ENCODE data around the gene ADGRG1. TPM values are rescaled to one million over a fixed set of nuclear protein-coding genes. Genes with fewer than 3 reads are reported as not detected.

Gene ADGRG1
- total and polyA plus RNA-seq, 2 experiments from 2014 or later, result 45.9 to 58.0 TPM

DNA sequence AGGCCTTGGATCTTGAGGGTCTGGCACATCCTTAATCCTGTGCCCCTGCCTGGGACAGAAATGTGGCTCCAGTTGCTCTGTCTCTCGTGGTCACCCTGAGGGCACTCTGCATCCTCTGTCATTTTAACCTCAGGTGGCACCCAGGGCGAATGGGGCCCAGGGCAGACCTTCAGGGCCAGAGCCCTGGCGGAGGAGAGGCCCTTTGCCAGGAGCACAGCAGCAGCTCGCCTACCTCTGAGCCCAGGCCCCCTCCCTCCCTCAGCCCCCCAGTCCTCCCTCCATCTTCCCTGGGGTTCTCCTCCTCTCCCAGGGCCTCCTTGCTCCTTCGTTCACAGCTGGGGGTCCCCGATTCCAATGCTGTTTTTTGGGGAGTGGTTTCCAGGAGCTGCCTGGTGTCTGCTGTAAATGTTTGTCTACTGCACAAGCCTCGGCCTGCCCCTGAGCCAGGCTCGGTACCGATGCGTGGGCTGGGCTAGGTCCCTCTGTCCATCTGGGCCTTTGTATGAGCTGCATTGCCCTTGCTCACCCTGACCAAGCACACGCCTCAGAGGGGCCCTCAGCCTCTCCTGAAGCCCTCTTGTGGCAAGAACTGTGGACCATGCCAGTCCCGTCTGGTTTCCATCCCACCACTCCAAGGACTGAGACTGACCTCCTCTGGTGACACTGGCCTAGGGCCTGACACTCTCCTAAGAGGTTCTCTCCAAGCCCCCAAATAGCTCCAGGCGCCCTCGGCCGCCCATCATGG is 35.7 kb downstream of the ADGRG1 start:
- Histone ChIP-seq H3K9me3 (ENCODE audit: low read depth) (no peaks in the 10 kb centered on the region), H3K36me3 (replicated peaks; ENCODE audit: insufficient read depth, low read depth) (no peaks in the 10 kb centered on the region), H3K27me3 (no peaks in the 10 kb centered on the region), H3K4me3 (no peak overlapping the region), H3K27ac (no peak overlapping the region), H4K20me1 (ENCODE audit: insufficient read depth, poor library complexity, severe bottlenecking) (no peaks in the 10 kb centered on the region), H2AFZ (no peak overlapping the region), H3K4me1 (ENCODE audit: insufficient read depth) (no peaks in the 10 kb centered on the region), H3K79me2 (no peaks in the 10 kb centered on the region), H3K4me2 (no peak overlapping the region), H3K9me2 (replicated peaks; ENCODE audit: insufficient read depth) (no peaks in the 10 kb centered on the region)
- WGBS (ENCODE audit: low lambda C conversion rate, missing lambda C conversion rate), result 89% methylated on average over 15 of the region's 15 CpGs
- DNase-seq (ENCODE audit: low spot score), result no peak
- TF ChIP-seq EZH2 (IDR thresholded peaks at IDR 0.05; ENCODE audit: borderline replicate concordance), result no peak
- TF ChIP-seq, protein P1, sequence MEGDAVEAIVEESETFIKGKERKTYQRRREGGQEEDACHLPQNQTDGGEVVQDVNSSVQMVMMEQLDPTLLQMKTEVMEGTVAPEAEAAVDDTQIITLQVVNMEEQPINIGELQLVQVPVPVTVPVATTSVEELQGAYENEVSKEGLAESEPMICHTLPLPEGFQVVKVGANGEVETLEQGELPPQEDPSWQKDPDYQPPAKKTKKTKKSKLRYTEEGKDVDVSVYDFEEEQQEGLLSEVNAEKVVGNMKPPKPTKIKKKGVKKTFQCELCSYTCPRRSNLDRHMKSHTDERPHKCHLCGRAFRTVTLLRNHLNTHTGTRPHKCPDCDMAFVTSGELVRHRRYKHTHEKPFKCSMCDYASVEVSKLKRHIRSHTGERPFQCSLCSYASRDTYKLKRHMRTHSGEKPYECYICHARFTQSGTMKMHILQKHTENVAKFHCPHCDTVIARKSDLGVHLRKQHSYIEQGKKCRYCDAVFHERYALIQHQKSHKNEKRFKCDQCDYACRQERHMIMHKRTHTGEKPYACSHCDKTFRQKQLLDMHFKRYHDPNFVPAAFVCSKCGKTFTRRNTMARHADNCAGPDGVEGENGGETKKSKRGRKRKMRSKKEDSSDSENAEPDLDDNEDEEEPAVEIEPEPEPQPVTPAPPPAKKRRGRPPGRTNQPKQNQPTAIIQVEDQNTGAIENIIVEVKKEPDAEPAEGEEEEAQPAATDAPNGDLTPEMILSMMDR (IDR thresholded peaks at IDR 0.05; ENCODE audit: poor library complexity), result no peak
- no peak for TF ChIP-seq EZH2phosphoT487 (IDR thresholded peaks at IDR 0.05; ENCODE audit: low read depth, severe bottlenecking, unreplicated experiment)

DNA sequence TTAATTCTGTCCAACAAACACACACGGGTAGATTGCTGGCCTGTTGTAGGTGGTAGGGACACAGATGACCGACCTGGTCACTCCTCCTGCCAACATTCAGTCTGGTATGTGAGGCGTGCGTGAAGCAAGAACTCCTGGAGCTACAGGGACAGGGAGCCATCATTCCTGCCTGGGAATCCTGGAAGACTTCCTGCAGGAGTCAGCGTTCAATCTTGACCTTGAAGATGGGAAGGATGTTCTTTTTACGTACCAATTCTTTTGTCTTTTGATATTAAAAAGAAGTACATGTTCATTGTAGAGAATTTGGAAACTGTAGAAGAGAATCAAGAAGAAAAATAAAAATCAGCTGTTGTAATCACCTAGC is 36.2 kb downstream of the ADGRG1 start:
- Histone ChIP-seq H3K9me2 (replicated peaks; ENCODE audit: insufficient read depth) (no peaks in the 10 kb centered on the region), H4K20me1 (ENCODE audit: insufficient read depth, poor library complexity, severe bottlenecking) (no peaks in the 10 kb centered on the region), H3K27ac (no peak overlapping the region), H3K4me2 (no peak overlapping the region), H3K9me3 (ENCODE audit: low read depth) (no peaks in the 10 kb centered on the region), H3K79me2 (no peaks in the 10 kb centered on the region), H3K27me3 (no peaks in the 10 kb centered on the region), H3K4me1 (ENCODE audit: insufficient read depth) (no peaks in the 10 kb centered on the region), H2AFZ (no peak overlapping the region), H3K4me3 (no peak overlapping the region), H3K36me3 (replicated peaks; ENCODE audit: insufficient read depth, low read depth) (no peaks in the 10 kb centered on the region)
- DNase-seq (ENCODE audit: low spot score), result no peak
- no peak for TF ChIP-seq EZH2phosphoT487 (IDR thresholded peaks at IDR 0.05; ENCODE audit: low read depth, severe bottlenecking, unreplicated experiment)
- TF ChIP-seq, protein P1 (IDR thresholded peaks at IDR 0.05; ENCODE audit: poor library complexity), result no peak
- TF ChIP-seq EZH2 (IDR thresholded peaks at IDR 0.05; ENCODE audit: borderline replicate concordance), result no peak
- WGBS (ENCODE audit: low lambda C conversion rate, missing lambda C conversion rate), result 90% methylated on average over 6 of the region's 6 CpGs

DNA sequence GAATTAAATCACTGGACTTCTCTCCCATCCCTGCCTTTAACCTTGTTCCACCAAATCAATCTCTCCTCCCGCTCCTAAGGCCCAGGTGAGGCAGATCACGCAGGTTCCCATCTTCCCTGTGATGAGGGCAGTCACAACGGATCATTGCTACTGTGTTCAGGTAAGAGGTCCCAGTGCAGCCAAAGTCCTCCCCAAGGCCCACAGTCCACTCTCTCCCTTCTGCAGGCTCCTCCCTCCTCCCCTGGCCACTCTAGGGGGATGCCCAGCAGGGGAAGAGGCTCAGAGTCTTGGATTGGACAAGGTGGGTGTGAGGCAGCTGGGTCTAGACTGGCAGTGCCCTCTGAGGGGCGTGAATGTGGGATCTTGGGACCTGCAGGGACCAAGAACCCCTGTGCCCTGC is 37.1 kb downstream of the ADGRG1 start:
- Histone ChIP-seq H3K4me2 (no peak overlapping the region), H3K27me3 (no peaks in the 10 kb centered on the region), H3K27ac (no peak overlapping the region), H3K9me2 (replicated peaks; ENCODE audit: insufficient read depth) (no peaks in the 10 kb centered on the region), H4K20me1 (ENCODE audit: insufficient read depth, poor library complexity, severe bottlenecking) (no peaks in the 10 kb centered on the region), H3K4me1 (ENCODE audit: insufficient read depth) (no peaks in the 10 kb centered on the region), H3K36me3 (replicated peaks; ENCODE audit: insufficient read depth, low read depth) (no peaks in the 10 kb centered on the region), H3K79me2 (no peaks in the 10 kb centered on the region), H3K9me3 (ENCODE audit: low read depth) (no peaks in the 10 kb centered on the region), H3K4me3 (no peak overlapping the region), H2AFZ (no peak overlapping the region)
- WGBS (ENCODE audit: low lambda C conversion rate, missing lambda C conversion rate), result 74% methylated on average over 3 of the region's 4 CpGs
- DNase-seq (ENCODE audit: low spot score), result no peak
- TF ChIP-seq, protein P1 (IDR thresholded peaks at IDR 0.05; ENCODE audit: poor library complexity), result no peak
- TF ChIP-seq EZH2phosphoT487 (IDR thresholded peaks at IDR 0.05; ENCODE audit: low read depth, severe bottlenecking, unreplicated experiment) (no peak), EZH2 (IDR thresholded peaks at IDR 0.05; ENCODE audit: borderline replicate concordance) (no peak)
